Measurements from ENCODE around the gene RPLP2. TPM values are rescaled to one million over a fixed set of nuclear protein-coding genes. Genes with fewer than 3 reads are reported as not detected.

The RPLP2 gene
- 175 and 207 TPM in 2 replicates for total RNA-seq

GRCh38 chr11:809287-810039, at the start of gene RPLP2:
RPLP2 (plus strand) TSS chr11:809967; CDS start chr11:810235, 268 bp downstream.

DNA sequence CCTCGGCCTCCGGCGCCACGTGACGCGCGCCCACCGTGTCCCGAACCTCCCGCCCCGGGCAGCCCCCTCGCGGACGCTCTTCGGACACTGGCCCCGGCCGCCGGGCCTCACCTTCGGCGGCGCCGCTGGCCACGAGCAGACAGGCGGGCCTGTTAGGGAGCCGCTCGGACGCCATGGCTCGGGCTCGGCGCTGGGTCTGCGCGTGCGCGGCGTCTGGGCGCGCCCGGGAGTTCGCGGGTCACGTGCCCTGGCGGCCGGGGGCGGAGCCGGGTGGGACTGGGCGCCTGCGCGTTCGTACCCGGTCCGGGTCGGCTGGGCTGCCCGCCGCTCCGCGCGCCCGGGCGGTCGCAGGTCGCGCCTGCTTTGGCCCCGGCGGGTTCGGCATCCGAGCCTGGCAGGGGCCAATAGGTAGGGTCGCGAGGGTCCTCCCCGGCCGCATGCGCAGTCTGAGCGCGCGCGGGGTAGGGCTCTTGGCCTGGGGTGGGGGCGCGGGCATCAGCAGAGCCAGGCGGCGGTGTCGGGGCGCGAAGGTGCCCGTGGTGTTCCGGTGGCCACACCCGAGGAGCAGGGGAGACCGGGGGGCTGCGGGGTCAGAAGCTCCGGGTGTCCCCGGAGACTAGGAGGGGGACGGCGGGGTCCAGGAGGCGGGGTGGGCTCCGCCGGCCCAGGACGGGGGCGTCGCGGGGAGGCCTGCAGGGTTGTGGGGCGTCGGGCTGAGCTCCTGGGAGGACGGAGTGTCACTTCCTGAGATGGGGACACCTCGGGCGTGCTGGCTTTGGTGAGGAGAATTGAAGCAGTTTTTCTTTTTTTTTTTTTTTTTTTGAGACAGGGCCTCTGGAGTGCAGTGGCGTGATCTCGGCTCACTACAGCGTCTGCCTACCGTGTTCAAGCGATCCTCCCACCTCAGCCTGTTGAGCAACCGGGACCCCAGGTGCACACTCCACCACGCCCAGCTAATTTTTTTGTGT, 32.2 kb upstream of the RPLP2 start, which contains the start of gene GATD1:
TSS of gene GATD1 (minus strand) at position 200 of the 968 bp plus-strand sequence. CDS start at position 175, 25 bp downstream.

DNA sequence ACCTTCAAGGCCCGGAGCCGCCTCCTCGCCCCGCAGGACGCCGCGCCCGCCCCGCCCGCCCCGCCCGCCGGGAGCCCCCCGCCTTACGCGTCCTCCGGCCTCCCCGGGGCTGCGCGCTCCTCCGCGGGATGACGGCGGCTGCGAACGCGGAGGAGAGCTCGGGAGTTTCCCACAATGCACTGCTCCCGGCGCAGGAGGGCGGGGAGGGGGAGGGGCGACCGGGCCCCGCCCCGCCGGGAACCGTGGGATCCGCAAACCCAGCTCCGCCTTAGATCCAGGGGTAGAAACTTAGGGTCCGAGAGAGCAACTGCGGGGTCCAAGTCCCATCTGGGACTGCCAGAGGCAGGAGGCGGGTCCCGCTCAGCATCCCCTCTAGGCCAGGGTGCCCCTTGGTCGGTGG, 19.8 kb upstream of the RPLP2 start, which contains the start of gene CEND1:
TSS of gene CEND1 (minus strand) at position 148 of the 400 bp plus-strand sequence. CDS start 1,514 bp downstream, outside the sequence.

GRCh38 chr11:798093-798713, 11.6 kb upstream of the RPLP2 start, which contains the start of gene SLC25A22:
SLC25A22 (minus strand) TSS chr11:798281; CDS start chr11:795006, 3,275 bp downstream.

GRCh38 chr11:818396-819128, 8.8 kb downstream of the RPLP2 start, which contains the start of gene PNPLA2:
PNPLA2 (plus strand) TSS chr11:818914; CDS start chr11:819719, 805 bp downstream.

DNA sequence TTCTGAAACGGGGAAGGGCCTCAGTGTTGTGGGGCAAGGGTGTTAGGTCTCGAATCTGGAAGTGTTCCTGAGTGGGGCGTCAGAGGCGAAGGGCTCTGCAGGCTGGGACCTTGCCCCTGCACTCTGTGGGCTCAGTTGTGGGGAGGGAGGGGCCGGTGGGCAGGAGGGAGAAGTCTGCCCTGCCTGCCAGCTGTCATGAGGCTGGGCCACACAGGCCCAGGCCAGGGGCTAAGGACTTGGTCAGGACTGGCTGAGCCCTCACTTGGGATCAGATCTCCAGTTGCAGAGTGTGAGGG, 18.1 kb downstream of the RPLP2 start, which contains the start of gene CRACR2B:
TSS of gene CRACR2B (plus strand) at position 23 of the 296 bp plus-strand sequence. CDS start 689 bp downstream, outside the sequence.

DNA sequence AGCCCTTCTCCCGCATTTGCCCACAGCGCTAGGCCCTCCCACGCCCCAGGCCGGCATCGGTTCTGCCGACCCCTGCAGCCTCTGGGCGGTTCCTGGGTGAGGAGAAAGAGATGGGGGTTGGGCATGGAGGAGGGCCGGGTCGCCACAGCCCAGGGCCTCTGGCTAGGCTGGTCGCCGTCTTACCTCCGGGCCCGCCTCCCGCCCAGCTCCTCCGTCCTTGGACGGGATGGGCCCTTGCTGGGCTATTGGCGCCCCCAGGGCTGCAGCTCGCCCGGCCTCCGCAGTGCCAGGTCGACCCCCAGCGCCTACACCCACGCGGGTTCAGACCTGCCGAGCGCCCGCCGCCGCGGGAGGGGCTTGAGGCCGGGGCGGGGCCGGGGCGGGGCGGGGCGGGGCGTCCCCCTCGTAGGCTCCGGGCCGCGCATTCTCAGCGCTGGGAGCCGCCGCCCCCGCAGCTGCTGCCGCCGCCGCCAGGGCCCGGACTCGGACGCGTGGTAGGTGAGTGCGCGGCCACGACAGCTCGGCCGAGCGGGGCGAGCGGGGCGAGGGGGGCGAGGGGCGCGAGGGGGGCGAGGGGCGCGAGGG, 22.9 kb downstream of the RPLP2 start, which contains the start of gene CD151:
TSS of gene CD151 (plus strand) at position 424 of the 585 bp plus-strand sequence. CDS start 3,118 bp downstream, outside the sequence.

GRCh38 chr11:842370-843002, 32.7 kb downstream of the RPLP2 start, which contains the start of the genes POLR2L and TSPAN4:
POLR2L (minus strand) TSS chr11:842529; CDS start chr11:842508, 21 bp downstream.
TSPAN4 (plus strand) TSS chr11:842852; CDS start chr11:850305, 7,453 bp downstream.

Small RNAs within 50 kb of the gene (small RNA-seq; reads per million reads assigned to genes)
- gene SNORA52: not detected

Other genes starting within 250 kb of the RPLP2 start
- gene LMNTD2, start 249.2 kb upstream of the RPLP2 start, total RNA-seq: 0.26 and 0.32 TPM in 2 replicates
- 2.2 and 7.2 TPM in 2 replicates for gene RASSF7, start 249.0 kb upstream of the RPLP2 start, total RNA-seq
- gene PHRF1, start 233.5 kb upstream of the RPLP2 start, total RNA-seq: 20.2 and 20.4 TPM in 2 replicates
- 9.0 and 9.1 TPM in 2 replicates for gene IRF7, start 194.0 kb upstream of the RPLP2 start, total RNA-seq
- not detected in 2 replicates for gene CDHR5, start 185.0 kb upstream of the RPLP2 start, total RNA-seq
- gene SCT, start 182.8 kb upstream of the RPLP2 start, total RNA-seq: not detected in 2 replicates
- gene DRD4, start 172.7 kb upstream of the RPLP2 start, total RNA-seq: not detected in 2 replicates
- gene DEAF1, start 114.7 kb upstream of the RPLP2 start, total RNA-seq: 24.9 and 29.7 TPM in 2 replicates
- gene TMEM80, start 114.2 kb upstream of the RPLP2 start, total RNA-seq: 11.1 and 15.0 TPM in 2 replicates
- gene EPS8L2, start 103.7 kb upstream of the RPLP2 start, total RNA-seq: 26.9 and 28.9 TPM in 2 replicates
- gene TALDO1, start 62.5 kb upstream of the RPLP2 start, total RNA-seq: 223 and 244 TPM in 2 replicates
- 21.0 and 26.9 TPM in 2 replicates for gene GATD1, start 32.5 kb upstream of the RPLP2 start, total RNA-seq
- gene CEND1, start 19.9 kb upstream of the RPLP2 start, total RNA-seq: 0.26 and 0.32 TPM in 2 replicates
- 8.8 and 11.1 TPM in 2 replicates for gene SLC25A22, start 11.7 kb upstream of the RPLP2 start, total RNA-seq
- 4.0 and 4.4 TPM in 2 replicates for gene PIDD1, start 4.7 kb upstream of the RPLP2 start, total RNA-seq
- 30.6 and 44.2 TPM in 2 replicates for gene PNPLA2, start 8.9 kb downstream of the RPLP2 start, total RNA-seq
- 1.6 and 2.6 TPM in 2 replicates for gene CRACR2B, start 18.0 kb downstream of the RPLP2 start, total RNA-seq
- 463 and 552 TPM in 2 replicates for gene CD151, start 23.0 kb downstream of the RPLP2 start, total RNA-seq
- gene POLR2L, start 32.6 kb downstream of the RPLP2 start, total RNA-seq: 76.4 and 102 TPM in 2 replicates
- 192 and 199 TPM in 2 replicates for gene TSPAN4, start 32.9 kb downstream of the RPLP2 start, total RNA-seq
- gene CHID1, start 100.8 kb downstream of the RPLP2 start, total RNA-seq: 38.0 and 48.3 TPM in 2 replicates
- 36.5 and 39.1 TPM in 2 replicates for gene AP2A2, start 115.9 kb downstream of the RPLP2 start, total RNA-seq
- not detected in 2 replicates for gene MUC6, start 226.8 kb downstream of the RPLP2 start, total RNA-seq